Measurements from ENCODE around the gene APCDD1L. TPM values are rescaled to one million over a fixed set of nuclear protein-coding genes. Genes with fewer than 3 reads are reported as not detected.

The APCDD1L gene
- total and polyA plus RNA-seq, 2 donors, result 0.05 TPM

- Histone ChIP-seq H3K9me3 (ENCODE audit: control insufficient read depth in 2 of 2, insufficient read depth in 1 of 2, low read length in 1 of 2) (peaks cover 0 to 3% of the 10 kb centered on the region in 2 donors), H3K27ac (ENCODE audit: low read depth in 1 of 2, low read length in 1 of 2) (no peak overlapping the region), H3K4me1 (ENCODE audit: control insufficient read depth in 2 of 2, insufficient read depth in 2 of 2, low read length in 2 of 2) (no peaks in the 10 kb centered on the region), H3K27me3 (ENCODE audit: control insufficient read depth in 2 of 2, insufficient read depth in 1 of 2, low read length in 1 of 2) (no peaks in the 10 kb centered on the region), H3K36me3 (ENCODE audit: control insufficient read depth in 2 of 2, insufficient read depth in 2 of 2, low read length in 1 of 2) (peaks cover 4 to 16% of the 10 kb centered on the region in 2 donors), H3K4me3 (ENCODE audit: low read length in 2 of 2) (no peak overlapping the region)
- WGBS, result 92% methylated on average over 4 of the region's 4 CpGs
- DNase-seq (ENCODE audit: low read depth in 6 of 9, low spot score in 9 of 9), result no peak
Observed at GRCh38 chr20:58452667-58453255, 62.4 kb downstream of the APCDD1L start.

GRCh38 chr20:58450254-58450653 is 64.9 kb downstream of the APCDD1L start:
- Histone ChIP-seq H3K27me3 (ENCODE audit: control insufficient read depth in 2 of 2, insufficient read depth in 1 of 2, low read length in 1 of 2) (no peaks in the 10 kb centered on the region), H3K4me3 (ENCODE audit: low read length in 2 of 2) (no peak overlapping the region), H3K4me1 (ENCODE audit: control insufficient read depth in 2 of 2, insufficient read depth in 2 of 2, low read length in 2 of 2) (no peaks in the 10 kb centered on the region), H3K36me3 (ENCODE audit: control insufficient read depth in 2 of 2, insufficient read depth in 2 of 2, low read length in 1 of 2) (peaks cover 8 to 25% of the 10 kb centered on the region in 2 donors), H3K9me3 (ENCODE audit: control insufficient read depth in 2 of 2, insufficient read depth in 1 of 2, low read length in 1 of 2) (peaks cover 0 to 3% of the 10 kb centered on the region in 2 donors), H3K27ac (ENCODE audit: low read depth in 1 of 2, low read length in 1 of 2) (no peak overlapping the region)
- DNase-seq (ENCODE audit: low read depth in 6 of 9, low spot score in 9 of 9), result no peak
- 87% methylated on average over 10 of the region's 10 CpGs for WGBS

DNA sequence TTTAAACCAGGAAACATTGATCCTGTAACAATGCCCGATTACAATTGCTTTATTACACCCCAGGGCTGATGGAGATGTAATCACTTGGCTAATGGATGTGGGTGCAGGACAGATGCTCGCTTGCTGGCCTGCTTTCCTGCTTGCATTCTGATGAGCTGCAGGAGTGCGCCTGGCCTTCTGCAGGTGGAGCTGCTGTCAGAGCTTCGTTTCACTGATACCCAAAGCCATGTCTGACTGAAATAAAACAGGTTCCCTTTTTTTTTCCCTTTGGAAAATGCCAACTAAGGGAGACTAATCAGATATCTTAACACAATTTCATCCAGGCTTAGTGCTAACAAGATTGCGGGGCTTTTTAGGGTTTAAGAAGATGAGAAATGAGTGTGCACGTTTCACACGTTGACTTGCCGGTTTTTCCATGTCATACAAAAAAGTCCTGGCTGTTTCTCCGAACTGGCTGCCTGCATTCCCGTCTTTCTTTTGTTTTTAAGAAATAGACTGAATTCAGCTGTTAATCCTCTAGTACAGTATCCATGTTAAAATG is 65.4 kb downstream of the APCDD1L start:
- Histone ChIP-seq H3K4me1 (ENCODE audit: control insufficient read depth in 2 of 2, insufficient read depth in 2 of 2, low read length in 2 of 2) (no peaks in the 10 kb centered on the region), H3K36me3 (ENCODE audit: control insufficient read depth in 2 of 2, insufficient read depth in 2 of 2, low read length in 1 of 2) (peaks cover 12 to 30% of the 10 kb centered on the region in 2 donors), H3K4me3 (ENCODE audit: low read length in 2 of 2) (no peak overlapping the region), H3K9me3 (ENCODE audit: control insufficient read depth in 2 of 2, insufficient read depth in 1 of 2, low read length in 1 of 2) (peaks cover 0 to 3% of the 10 kb centered on the region in 2 donors), H3K27ac (ENCODE audit: low read depth in 1 of 2, low read length in 1 of 2) (no peak overlapping the region), H3K27me3 (ENCODE audit: control insufficient read depth in 2 of 2, insufficient read depth in 1 of 2, low read length in 1 of 2) (no peaks in the 10 kb centered on the region)
- 95% methylated on average over 10 of the region's 10 CpGs for WGBS
- no peak for DNase-seq (ENCODE audit: low read depth in 6 of 9, low spot score in 9 of 9)

DNA sequence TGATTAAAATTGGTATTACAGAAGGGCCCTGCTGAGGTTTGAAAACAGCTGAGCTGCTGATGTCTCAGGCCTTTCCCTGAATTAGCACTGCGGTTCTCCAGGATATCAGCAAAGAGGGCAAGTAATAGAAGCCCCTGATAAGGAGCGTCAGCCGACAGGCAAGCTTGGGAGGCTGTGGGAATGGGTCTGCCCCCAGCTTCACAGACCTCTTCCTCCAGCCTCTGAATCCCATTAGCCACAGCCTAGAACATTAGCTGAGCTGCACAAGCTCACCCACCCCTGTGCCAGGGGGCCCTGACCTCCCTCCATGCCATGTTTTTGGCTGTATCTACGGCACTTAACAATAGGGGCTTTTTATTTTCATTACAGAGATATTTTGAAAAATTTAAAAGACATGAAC is 66.2 kb downstream of the APCDD1L start:
- peaks cover 16 to 38% of the 10 kb centered on the region in 2 donors for H3K36me3 ChIP-seq (ENCODE audit: control insufficient read depth in 2 of 2, insufficient read depth in 2 of 2, low read length in 1 of 2)
- DNase-seq (ENCODE audit: low read depth in 6 of 9, low spot score in 9 of 9), result no peak
- H3K9me3 ChIP-seq (ENCODE audit: control insufficient read depth in 2 of 2, insufficient read depth in 1 of 2, low read length in 1 of 2), result peaks cover 0 to 3% of the 10 kb centered on the region in 2 donors
- no peaks in the 10 kb centered on the region for H3K27me3 ChIP-seq (ENCODE audit: control insufficient read depth in 2 of 2, insufficient read depth in 1 of 2, low read length in 1 of 2)
- WGBS, result 98% methylated on average over 4 of the region's 4 CpGs
- no peaks in the 10 kb centered on the region for H3K4me1 ChIP-seq (ENCODE audit: control insufficient read depth in 2 of 2, insufficient read depth in 2 of 2, low read length in 2 of 2)
- H3K27ac ChIP-seq (ENCODE audit: low read depth in 1 of 2, low read length in 1 of 2), result no peak overlapping the region
- no peak overlapping the region for H3K4me3 ChIP-seq (ENCODE audit: low read length in 2 of 2)

DNA sequence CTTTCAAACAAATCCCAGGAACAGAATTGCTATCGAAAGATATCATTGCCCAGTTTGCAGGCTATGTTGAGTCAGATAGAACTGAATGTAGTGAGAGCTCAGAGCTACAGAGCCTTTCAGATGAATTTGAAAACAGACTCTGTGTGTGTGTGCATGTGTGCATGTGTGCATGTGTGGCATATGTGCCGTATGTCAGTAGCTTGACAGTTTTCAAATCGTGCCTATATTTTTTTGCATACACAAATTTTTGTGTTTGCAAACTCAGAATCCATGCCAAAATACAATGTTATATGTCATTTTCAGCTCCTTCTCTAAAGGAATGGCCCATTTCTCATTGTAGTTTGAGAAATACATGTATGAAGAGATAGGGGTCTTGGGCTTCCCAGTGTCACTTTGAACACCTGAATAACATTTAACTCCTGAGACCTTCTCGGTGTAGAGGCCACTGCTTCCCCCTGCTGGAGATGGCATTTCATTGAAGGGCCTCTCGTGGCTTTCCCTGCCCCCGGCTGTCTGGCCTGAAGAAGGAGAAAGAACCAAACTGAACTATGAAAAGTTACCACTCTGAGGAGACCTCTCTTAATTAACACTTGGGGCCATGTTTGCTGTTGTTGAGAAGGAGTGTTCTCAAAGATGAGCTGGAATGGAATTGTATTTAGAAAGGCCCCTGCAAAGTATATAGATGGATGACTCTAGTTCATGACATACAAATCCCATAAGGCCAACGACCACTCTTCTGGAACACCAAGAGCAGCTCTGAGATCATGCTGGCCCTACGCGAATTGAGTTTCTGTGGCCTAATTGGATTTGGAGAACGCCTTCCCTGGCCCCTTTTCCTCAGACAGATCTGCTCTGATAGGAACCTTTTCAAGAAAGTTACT is 67.4 kb downstream of the APCDD1L start:
- H3K4me1 ChIP-seq (ENCODE audit: control insufficient read depth in 2 of 2, insufficient read depth in 2 of 2, low read length in 2 of 2), result no peaks in the 10 kb centered on the region
- DNase-seq (ENCODE audit: low read depth in 6 of 9, low spot score in 9 of 9), result peak in 8 of 9 donors; percentile 18 to 68 (median 29)
- WGBS, result 81% methylated on average over 10 of the region's 10 CpGs

GRCh38 chr20:58446960-58447265 is 68.3 kb downstream of the APCDD1L start:
- no peak overlapping the region for H3K27ac ChIP-seq (ENCODE audit: low read depth in 1 of 2, low read length in 1 of 2)
- no peaks in the 10 kb centered on the region for H3K9me3 ChIP-seq (ENCODE audit: control insufficient read depth in 2 of 2, insufficient read depth in 1 of 2, low read length in 1 of 2)
- DNase-seq (ENCODE audit: low read depth in 6 of 9, low spot score in 9 of 9), result no peak
- no peaks in the 10 kb centered on the region for H3K27me3 ChIP-seq (ENCODE audit: control insufficient read depth in 2 of 2, insufficient read depth in 1 of 2, low read length in 1 of 2)
- WGBS, result 95% methylated on average over 7 of the region's 7 CpGs
- H3K36me3 ChIP-seq (ENCODE audit: control insufficient read depth in 2 of 2, insufficient read depth in 2 of 2, low read length in 1 of 2), result peaks cover 21 to 49% of the 10 kb centered on the region in 2 donors
- H3K4me1 ChIP-seq (ENCODE audit: control insufficient read depth in 2 of 2, insufficient read depth in 2 of 2, low read length in 2 of 2), result no peaks in the 10 kb centered on the region
- H3K4me3 ChIP-seq (ENCODE audit: low read length in 2 of 2), result no peak overlapping the region

More for the DNA sequence above, 67.4 kb downstream of the APCDD1L start:
- no peaks in the 10 kb centered on the region for H3K9me3 ChIP-seq (ENCODE audit: control insufficient read depth in 2 of 2, insufficient read depth in 1 of 2, low read length in 1 of 2)
- peaks cover 20 to 43% of the 10 kb centered on the region in 2 donors for H3K36me3 ChIP-seq (ENCODE audit: control insufficient read depth in 2 of 2, insufficient read depth in 2 of 2, low read length in 1 of 2)
- no peaks in the 10 kb centered on the region for H3K27me3 ChIP-seq (ENCODE audit: control insufficient read depth in 2 of 2, insufficient read depth in 1 of 2, low read length in 1 of 2)
- H3K27ac ChIP-seq (ENCODE audit: low read depth in 1 of 2, low read length in 1 of 2), result no peak overlapping the region
- H3K4me3 ChIP-seq (ENCODE audit: low read length in 2 of 2), result no peak overlapping the region

DNA sequence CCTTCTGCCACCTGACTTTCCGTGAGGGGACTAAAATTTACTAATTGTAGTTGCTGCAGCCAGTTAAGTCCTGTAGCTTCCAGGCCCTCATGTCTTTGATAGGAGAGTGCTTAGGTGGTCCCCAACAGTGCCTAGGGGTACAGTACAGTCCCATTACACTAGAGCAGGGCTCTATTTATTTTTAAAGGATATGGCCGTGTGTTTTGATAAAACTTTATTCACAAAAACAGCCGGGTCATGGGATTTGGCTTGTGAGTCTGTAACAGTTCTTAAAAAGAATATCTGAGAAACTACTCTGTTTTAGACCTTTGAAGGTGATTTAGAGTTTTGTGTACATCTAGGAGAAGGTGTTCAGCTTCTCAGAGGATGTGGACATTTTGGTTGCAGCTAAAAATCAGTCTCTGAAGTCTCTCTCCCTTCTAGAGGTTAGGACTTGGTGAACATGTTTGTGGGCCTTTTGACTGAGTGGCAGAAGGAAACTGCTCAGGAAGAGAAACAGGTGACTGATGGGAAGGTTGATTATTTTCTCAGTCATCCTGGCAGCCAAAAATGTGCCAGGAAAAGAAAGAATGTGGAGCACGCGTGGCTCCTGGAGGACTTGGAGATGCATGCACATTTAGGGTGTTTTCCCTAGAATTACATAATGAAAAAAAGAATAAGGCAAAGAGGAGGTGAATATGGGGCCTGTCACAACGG is 68.8 kb downstream of the APCDD1L start:
- DNase-seq (ENCODE audit: low read depth in 6 of 9, low spot score in 9 of 9), result no peak
- Histone ChIP-seq H3K4me1 (ENCODE audit: control insufficient read depth in 2 of 2, insufficient read depth in 2 of 2, low read length in 2 of 2) (no peaks in the 10 kb centered on the region), H3K9me3 (ENCODE audit: control insufficient read depth in 2 of 2, insufficient read depth in 1 of 2, low read length in 1 of 2) (no peaks in the 10 kb centered on the region), H3K36me3 (ENCODE audit: control insufficient read depth in 2 of 2, insufficient read depth in 2 of 2, low read length in 1 of 2) (peaks cover 23 to 53% of the 10 kb centered on the region in 2 donors), H3K27ac (ENCODE audit: low read depth in 1 of 2, low read length in 1 of 2) (no peak overlapping the region), H3K4me3 (ENCODE audit: low read length in 2 of 2) (no peak overlapping the region), H3K27me3 (ENCODE audit: control insufficient read depth in 2 of 2, insufficient read depth in 1 of 2, low read length in 1 of 2) (no peaks in the 10 kb centered on the region)
- 93% methylated on average over 6 of the region's 6 CpGs for WGBS

GRCh38 chr20:58444746-58445255 is 70.4 kb downstream of the APCDD1L start:
- Histone ChIP-seq H3K9me3 (ENCODE audit: control insufficient read depth in 2 of 2, insufficient read depth in 1 of 2, low read length in 1 of 2) (no peaks in the 10 kb centered on the region), H3K36me3 (ENCODE audit: control insufficient read depth in 2 of 2, insufficient read depth in 2 of 2, low read length in 1 of 2) (peaks cover 23 to 50% of the 10 kb centered on the region in 2 donors), H3K27me3 (ENCODE audit: control insufficient read depth in 2 of 2, insufficient read depth in 1 of 2, low read length in 1 of 2) (no peaks in the 10 kb centered on the region), H3K4me3 (ENCODE audit: low read length in 2 of 2) (no peak overlapping the region), H3K4me1 (ENCODE audit: control insufficient read depth in 2 of 2, insufficient read depth in 2 of 2, low read length in 2 of 2) (no peaks in the 10 kb centered on the region), H3K27ac (ENCODE audit: low read depth in 1 of 2, low read length in 1 of 2) (no peak overlapping the region)
- WGBS, result 98% methylated on average over 5 of the region's 5 CpGs
- DNase-seq (ENCODE audit: low read depth in 6 of 9, low spot score in 9 of 9), result no peak
